AG08395 (cell line): ENCODE data around the gene RAMAC.
"Not testable (repeated sequence)": the region's sequence is repeated elsewhere in the genome, so short reads cannot be mapped to it uniquely, and the experiment has no call there.

ENCODE experiments used
- DNase-seq: peaks from one replicate; pipeline ENCODE4 v3.0.0; 2012; ENCODE audit warnings: mixed read lengths, low spot score

Gene RAMAC

DNA sequence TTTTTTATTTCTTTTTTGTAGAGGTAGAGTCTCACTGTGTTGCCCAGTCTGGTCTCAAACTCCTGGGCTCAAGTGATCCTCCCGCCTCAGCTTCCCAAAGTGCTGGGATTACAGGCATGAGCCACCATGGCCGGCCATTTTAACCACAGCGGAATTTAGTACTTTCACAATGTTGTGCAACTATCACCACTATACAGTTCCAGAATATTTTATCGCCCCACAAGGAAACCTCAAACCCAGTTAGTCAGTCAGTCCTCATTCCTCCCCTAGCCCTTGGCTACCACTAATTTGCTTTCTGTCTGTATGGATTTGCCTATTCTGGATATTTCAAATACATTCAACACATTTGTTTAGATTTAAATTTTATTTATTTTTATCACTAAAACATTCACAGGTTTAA, 17.9 kb upstream of the RAMAC start:
- DNase-seq: peak; percentile 19

DNA sequence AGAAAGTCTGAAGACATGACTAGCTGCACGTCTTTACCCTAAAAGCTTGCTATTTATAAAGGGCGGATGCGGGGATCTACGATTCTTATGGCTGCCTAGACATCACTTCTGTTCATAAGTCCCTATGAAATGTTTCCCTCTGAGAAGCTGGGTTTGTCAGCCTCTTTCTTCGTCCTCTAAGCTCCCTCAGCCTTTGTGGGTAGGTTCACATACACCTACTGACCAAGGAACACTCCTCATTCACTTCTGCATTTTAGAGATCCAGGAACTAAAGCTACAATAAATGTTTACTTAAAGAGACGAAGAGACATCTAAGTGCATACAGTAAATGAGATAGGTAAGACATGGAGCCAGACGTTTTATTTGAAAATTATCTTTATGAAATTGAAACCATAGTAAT, 16.7 kb upstream of the RAMAC start:
- no peak for DNase-seq

DNA sequence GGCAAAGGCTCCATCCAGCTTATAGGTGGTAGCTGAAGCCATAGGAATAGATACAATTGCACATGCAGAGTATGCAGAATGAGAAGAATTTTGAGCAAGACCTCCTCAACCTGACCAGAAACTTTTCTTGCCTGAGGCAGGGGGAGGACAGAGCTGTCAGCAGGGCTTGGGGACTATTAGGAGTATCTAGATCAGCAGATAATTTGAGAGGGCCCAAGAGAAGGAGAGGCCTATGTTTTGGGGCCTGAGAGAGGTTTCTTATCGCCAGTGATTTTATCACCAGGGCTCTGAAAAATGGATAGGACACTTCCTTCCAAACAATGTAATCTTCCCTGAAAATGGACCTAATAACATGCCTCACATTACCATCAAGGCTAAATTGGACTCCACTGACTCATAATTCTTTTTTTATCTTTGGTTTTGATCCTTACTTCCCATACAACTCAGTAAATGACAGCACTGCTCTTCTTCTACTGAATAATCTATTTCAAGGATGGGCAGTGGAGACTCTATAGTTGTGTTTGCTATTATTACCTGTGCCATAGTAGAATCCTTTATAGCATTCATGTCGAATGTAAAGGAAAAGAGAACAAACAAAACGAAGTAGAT, 15.8 kb upstream of the RAMAC start:
- DNase-seq: no peak

DNA sequence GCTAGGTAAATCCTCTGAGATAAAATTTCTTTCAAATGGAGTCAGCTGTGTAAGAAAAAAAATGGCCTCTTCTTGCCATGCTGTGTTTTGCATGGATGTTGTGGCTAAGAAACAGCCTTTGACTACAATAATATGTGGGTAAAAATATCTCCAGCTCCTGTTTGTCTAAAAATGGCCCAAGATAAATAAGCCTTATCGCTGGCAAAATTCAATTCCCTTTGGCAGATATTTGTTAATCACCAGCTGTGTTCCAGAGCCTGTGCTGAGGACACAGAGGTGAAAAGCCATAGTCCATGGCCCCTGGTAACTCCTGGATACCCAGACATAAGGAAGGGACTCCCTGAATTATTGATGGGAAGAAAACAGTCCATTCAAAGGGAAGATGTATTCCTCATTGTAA, 15.3 kb upstream of the RAMAC start:
- DNase-seq: no peak

DNA sequence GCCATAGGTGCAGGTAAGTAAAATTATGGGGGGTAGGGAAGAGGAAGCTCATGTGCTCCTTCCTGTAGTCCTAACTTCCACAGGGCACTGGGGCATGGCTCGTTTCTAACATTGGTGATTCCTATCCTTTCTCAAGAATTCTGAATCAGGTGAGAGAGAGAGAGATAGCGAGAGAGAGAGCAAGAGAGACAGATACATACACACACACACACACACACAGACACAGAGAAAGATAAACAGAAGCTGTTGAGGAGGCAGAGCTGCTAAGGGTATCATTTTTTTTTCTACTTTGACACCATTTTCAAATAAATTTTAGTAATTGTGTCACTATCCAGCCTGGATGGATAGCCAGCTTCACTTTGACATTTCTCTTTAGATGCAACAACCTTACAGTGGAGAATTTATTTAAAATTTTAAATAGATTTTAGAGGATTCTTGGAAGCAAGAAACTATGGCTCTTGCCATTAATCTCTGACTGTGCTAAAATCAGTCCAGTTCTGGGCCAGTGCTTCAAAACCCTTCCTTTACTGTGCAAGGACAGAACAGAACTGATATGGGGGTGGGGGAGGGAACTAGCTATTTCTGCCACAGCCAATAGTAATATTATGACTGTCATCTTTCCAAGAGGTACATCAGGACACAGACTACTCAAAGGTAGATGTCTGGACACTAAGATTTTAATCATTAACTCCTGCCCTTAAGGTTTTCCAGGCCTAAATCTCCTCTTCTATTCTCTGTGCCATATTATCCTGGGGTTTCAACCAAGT, 14.6 kb upstream of the RAMAC start:
- no peak for DNase-seq

DNA sequence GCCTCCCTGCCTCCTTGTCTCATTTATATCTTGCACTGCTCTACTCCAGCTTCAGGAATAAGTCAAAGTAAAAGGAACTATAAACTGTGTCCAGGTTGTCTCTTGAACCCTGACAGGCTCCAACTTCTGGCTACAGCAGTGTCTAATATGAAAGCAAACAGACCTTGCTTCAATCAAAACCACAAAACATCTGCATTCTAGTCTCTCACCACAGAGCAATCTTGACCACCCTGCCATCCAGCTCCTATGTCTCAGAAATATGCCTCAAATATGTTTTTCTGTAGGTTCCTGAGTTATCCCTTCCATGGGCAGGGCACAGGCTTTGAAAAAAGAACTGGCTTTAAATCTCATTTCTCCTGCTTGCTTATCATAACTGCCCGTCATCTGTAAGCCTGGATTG, 13.0 kb upstream of the RAMAC start:
- no peak for DNase-seq

DNA sequence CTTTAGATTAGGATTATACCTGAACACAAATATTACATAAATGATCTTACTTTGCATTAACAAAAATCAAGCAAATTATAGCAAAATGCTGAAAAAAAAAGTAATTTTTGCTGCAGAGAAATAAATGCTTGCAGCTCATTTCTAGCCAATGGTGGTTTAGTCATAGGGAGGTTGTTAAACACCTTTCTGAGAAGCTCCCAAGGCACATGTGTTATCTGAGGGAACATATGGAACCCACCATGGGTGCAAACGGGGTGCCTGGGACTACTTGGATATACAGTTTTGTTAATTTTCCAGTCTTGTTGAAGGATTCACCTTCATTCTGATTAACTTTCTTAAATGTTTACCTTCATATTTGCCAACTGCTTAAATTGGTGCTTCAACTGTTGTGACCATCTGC, 8.9 kb upstream of the RAMAC start:
- DNase-seq: no peak

DNA sequence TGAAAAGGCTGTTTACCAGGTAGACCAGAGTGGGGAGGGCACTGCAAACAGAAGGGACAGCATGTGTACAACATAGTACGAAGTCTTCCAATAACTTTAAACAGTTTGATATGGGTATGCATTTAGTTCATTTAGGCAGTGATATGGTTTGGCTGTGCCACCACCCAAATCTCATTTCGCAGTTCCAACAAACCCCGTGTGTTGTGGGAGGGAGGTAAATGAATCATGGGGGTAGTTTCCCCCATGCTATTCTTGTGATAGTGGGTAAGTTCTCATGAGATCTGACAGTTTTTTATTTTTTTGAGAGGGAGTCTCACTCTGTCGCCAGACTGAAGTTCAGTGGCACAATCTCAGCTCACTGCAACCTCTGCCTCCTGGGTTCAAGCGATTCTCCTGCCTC, 7.6 kb upstream of the RAMAC start:
- no peak for DNase-seq

DNA sequence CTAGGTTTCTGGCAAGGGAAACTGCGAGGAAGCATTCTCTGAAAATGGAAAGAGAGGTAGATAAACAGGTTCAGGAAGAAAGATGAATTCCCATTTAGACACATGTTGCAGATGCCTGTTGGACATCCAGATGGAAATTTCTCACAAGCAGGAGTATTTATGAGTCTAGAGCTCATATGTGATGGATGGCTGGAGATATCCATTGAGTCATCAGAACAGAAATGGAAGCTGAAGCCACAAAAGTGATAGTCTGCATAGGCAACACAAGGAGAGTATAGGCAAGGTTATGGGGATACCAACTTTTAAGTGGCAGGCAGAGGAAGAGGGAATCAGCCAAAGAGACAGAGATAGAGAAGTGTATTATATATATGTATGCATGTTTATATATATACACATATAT, 6.3 kb upstream of the RAMAC start:
- no peak for DNase-seq

DNA sequence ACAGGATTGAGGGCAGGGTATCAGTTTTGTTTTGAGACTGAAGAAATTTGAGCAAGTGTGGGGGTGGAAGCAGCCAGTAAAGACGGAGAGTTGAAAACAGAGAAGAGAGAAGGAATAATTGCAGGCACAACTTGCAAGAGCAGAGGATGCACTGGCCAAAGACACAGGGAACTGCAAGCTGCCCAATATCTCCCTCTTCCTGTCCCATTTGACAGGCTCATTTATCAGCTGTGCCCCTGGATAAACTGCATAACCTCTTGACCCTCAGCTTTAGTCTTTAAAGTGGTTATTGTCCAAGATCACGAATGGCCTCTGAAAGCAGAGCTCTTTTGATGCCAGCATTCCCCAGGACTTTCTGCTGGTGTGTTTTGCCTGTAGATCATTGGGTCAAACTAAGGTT, 5.0 kb upstream of the RAMAC start:
- DNase-seq: no peak

DNA sequence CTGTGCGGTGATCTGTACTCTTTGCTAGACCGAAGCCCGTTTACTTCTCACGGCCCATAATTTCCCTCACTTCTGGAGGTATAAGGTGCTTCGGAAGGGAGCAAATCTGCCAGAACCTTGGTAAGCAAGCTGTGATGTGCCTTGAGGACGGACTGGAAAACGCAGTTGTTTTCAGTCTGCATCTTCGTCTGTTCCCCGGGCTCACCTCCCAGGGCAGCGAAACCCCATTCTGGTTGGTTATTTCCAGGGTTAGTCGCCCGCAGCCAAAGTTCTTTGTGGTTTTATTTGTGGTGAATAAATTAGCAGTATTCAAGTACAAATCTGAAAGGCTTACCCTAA, 401 bp downstream of the RAMAC start:
- no peak for DNase-seq

DNA sequence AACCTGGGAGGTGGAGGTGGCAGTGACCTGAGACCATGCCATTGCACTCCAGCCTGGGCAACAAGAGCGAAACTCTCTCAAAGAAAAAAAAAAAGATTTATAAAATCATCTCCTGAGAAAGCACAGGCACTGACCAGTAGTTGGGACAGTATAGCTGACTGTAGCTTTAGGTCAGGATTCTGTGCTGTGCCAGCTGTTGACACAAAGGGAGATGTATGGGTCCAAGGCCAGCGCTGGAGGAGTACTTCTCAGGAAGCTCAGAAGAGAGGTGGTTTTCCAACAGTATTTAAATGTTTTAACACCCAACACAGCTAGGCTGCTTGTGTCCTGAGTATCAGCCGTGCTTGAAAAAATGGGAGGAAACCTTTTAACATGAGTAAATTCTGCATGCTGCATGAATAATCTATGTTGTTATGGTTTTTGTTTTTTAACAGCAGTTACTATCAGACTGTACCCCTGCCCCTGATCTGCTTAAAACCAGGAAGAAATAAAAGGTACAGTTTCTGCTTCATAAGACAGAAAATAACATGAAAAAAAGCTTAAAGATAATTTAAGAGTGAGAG, 6.5 kb downstream of the RAMAC start:
- DNase-seq: no peak

DNA sequence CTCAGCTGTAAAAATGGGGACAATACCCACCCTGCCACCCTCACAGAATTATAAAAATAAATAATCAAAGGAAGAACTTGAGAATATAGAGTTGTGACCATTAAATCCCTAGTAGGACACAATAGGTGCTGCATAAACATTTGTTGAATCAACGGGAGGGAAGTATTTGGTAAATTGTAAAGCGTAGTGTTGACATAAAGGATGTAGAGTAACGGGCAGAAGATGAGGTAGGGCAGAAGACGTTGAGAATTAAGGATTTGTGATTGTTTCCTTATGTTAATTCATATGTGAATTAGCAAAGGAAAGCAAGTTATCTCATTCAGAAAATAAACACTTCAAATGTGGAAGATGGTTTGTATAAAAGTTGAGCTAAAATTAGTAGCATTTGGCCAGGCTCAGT, 7.1 kb downstream of the RAMAC start:
- no peak for DNase-seq

DNA sequence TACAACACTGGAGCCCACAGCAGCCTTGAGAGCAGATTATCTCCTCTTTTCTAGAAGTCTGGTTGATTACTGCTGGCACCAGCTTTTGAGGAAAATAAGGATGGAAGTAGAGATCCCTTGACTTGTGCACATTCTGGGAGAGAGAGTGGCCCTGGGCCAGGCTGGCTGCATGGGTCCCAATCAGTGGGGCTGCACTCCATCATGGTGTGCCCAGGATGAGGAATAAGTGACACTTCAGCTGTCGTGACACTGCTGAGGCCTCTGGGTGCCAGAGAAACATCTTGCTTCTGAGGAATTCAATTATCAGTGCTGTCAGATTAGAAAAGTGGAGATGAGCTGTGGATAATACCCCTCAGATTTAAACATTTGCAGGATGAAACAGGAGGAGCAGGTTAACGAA, 9.1 kb downstream of the RAMAC start:
- no peak for DNase-seq

DNA sequence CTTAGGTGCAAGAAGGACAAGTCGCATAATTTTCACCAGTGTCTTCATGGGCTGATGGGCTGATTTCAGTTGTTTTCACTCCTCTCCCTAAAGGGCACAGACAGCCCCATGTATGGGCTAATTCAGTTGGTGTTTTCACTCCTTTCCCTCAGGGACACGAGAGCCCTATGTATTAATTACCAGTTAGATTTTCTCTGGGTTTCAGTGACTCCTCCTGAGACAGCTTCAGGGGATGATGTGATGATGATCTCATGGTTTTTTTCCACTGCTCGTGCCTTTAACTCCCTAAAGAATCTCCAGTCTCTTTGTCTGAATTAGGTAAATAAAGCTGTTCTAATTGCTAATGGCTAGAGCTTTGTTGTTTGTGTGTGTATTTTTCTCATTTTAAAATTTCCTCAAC, 9.9 kb downstream of the RAMAC start:
- DNase-seq: peak; percentile 14

DNA sequence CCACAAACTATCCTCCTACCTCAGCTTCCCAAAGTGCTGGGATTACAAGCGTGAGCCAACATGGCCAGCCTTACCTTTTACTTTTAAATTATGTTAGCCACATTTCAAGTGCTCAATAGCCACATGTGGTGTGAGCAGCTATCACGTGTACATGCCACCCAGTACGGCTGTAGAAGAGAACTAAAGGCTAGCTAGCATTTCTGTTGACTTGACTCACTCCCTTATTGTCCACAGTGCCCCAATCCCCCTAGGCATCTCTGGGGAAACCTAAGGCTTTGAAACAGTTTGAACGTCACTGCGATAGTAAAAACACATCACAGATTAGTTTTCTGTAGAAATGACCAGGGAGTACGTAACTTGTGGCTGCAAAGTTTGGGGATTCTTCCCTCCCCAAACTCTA, 13.4 kb downstream of the RAMAC start:
- DNase-seq: no peak

DNA sequence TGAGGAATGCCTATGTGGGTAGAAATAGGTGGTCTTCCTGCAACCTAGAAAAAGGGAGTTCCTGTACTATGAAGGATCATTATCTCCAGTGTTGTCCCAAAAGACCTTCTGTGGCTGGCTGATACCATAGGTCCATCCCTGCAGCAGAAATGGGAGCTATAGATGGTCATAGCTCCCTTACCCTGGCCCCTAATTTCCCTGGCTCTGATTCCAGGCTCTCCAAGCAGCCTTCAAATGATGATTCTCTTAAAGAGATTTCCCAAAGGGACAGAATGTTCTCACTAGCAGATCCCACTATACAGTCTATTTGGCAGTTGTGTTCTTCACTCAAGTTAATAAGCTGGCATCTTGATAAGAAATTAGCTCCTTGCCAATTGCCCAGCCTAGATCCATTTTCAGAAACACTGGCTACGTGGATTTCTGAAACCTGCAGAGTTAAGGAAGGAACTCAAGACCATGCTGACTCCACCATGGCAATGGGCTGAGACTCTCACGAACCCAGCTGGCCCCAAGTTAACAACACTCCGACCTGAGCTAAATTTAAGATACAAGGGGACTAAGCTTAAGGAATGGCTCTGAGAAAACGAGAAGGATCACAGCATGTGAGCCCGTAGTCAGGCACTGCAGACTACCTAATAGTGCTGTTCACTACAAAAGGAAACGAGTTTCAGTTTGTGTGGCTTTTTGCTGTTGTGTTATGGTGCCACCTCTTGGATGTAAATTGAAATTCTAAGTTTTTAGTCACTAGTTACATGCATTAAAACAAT, 14.1 kb downstream of the RAMAC start:
- DNase-seq: peak; percentile 67

DNA sequence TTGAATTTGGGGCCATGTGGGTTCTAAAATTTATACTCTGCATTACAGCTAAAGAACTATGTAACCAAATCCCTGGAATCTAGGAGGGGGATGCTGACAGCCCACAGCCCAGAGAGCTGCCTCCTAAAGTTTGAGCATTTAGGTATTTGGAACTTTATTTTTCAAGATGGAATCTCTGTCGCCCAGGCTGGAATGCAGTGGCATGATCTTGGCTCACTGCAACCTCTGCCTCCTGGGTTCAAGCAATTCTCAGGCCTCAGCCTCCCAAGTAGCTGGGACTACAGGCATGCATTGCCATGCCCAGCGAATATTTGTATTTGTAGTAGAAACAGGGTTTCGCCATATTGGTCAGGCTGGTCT, 14.6 kb downstream of the RAMAC start:
- not testable (repeated sequence) for DNase-seq

DNA sequence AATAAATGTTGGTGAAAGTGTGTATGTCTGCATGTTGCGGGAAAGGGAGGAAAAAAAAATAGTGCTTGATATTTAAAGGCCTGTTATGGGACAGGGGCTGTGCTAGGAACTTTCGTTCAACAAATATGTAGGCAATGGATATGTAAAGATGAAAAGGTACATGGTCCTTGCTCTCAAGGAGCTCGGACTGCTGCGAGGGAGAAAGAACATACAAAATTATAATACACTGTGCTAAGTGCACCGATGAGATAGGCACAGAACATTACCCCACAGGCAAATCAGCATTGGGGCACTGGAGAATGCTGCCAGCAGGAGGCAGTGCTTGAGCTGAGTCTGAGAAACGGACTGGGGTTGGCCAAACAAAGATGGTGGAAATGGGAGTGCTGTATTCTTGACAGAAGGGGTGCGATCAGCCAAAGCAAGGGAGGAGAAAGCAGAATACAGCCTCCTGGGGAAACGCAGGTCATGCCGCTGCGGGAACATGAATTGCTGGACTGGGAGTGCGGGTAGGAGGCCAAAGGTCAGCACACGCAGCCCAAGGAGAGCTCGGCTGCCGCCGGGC, 24.8 kb downstream of the RAMAC start:
- peak; percentile 85 for DNase-seq

DNA sequence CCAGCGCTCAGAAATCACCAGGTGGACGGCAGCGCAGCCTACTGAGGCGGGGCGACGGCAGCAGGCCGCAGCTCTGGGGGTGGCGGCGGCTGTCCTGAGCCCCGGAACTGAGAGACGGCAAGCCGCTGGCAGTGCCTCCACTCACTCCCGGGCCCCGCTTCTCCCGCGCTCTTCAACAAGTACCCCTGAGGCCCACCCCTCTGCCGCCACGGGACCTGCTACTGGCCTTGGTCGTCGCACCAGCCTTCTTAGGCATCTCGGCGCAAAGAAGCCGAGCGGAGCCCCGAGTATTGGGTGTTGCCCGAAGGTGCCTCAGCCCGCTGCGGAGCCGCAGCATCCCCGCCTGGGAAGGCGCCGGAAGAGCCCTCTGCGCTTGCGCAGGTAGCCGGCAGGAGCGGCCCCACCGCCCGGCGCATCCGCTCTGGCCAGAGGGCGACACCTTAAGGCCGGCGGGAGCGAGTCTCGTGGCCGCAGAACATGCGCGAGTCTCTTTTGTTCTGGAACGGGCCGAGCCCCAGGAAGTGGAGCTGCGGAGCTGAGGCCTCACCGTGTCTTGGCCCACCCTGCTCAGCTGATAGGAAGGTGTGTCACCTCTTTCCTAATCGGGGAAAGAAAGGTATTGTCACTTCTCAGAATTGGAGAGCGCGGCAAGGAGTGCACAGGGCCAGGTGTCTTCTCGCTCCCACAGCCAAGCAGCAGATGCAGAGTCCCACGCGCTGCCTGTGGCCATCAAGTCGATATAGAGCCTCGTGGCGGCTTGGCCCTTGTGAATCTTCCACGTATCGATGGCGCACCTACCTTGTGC, 25.5 kb downstream of the RAMAC start, which contains the start of gene C15orf40:
C15orf40 (minus strand) TSS at position 369 of the 805 bp plus-strand sequence; CDS start at position 337, 32 bp downstream.
- DNase-seq: peak; percentile 98

DNA sequence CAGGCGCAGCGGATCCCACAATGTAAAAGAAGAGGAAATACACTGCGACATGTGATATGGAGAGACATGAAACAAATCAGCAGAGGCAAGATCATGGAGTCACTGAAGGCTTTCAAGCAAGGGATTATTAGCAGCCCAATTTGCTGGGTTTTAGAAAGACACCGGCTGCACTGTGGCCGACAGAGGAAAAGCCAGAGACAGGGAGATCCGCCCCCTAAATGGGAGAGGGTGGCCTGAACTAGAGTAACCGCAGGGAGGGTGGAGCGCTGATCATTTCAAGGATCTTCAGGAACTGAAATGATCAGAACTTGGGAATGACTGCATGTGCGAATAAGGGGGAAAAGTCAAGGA, 26.0 kb downstream of the RAMAC start:
- peak; percentile 15 for DNase-seq

DNA sequence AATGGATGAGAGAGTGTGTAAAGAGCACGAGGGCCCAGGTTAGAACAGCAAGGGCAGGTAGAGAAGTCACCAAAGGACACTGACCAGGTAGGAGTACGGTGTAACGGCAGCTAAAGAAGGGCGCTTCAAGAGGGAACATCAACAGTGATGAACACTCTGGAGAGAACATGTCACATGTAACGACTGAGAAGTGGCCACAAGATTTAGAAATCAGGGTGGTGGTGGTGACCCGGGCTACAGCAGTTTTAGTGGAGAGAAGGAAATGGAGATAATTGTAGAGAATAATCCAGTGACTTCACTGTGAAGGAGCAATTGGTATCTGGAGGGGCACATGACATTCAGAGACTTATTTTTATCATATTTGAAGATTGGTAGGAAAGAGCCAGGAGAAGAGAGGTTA, 26.6 kb downstream of the RAMAC start:
- DNase-seq: no peak
